Liver (tissue), 9 donors: ENCODE data around the gene UPK3BL1. TPM values are rescaled to one million over a fixed set of nuclear protein-coding genes. Genes with fewer than 3 reads are reported as not detected.
"Not testable (repeated sequence)": the region's sequence is repeated elsewhere in the genome, so short reads cannot be mapped to it uniquely, and the experiment has no call there.

Experiments used
- DNase-seq: peaks from one replicate; pipeline ENCODE4 v3.0.0-alpha.2; 2017; ENCODE audit warnings: low spot score
- H3K27ac ChIP-seq, 2 donors: one replicate each; pipeline ENCODE4 v1.7.0; 2013; ENCODE audit warnings: inconsistent platforms in 2 of 2, low read length in 2 of 2, control low read depth in 1 of 2, low read depth in 1 of 2, mild to moderate bottlenecking in 1 of 2
- H3K27me3 ChIP-seq, 4 donors: one replicate each; pipeline versions ENCODE4 v1.6.1 to v1.7.0; 2013; ENCODE audit warnings: low read length in 3 of 4, inconsistent platforms in 1 of 4, mild to moderate bottlenecking in 1 of 4, moderate library complexity in 1 of 4; ENCODE audit not compliant: control insufficient read depth in 4 of 4, insufficient read depth in 4 of 4
- H3K36me3 ChIP-seq, 4 donors: one replicate each; pipeline versions ENCODE4 v1.6.1 to v1.7.0; 2013; ENCODE audit warnings: low read length in 3 of 4, mild to moderate bottlenecking in 3 of 4, low read depth in 1 of 4, moderate library complexity in 1 of 4; ENCODE audit not compliant: control insufficient read depth in 4 of 4, insufficient read depth in 3 of 4
- H3K4me1 ChIP-seq, 4 donors: one replicate each; pipeline versions ENCODE4 v1.6.1 to v1.7.0; 2013; ENCODE audit warnings: low read length in 3 of 4, mild to moderate bottlenecking in 3 of 4, moderate library complexity in 1 of 4; ENCODE audit not compliant: control insufficient read depth in 4 of 4, insufficient read depth in 4 of 4
- H3K4me3 ChIP-seq, 3 donors: one replicate each; pipeline versions ENCODE4 v1.6.1 to v1.7.0; 2013; ENCODE audit warnings: low read length in 3 of 3, control low read depth in 1 of 3, low read depth in 1 of 3, mild to moderate bottlenecking in 1 of 3
- H3K9ac ChIP-seq, 2 donors: one replicate each; pipeline ENCODE4 v1.7.0; 2013; ENCODE audit warnings: low read length in 2 of 2, mild to moderate bottlenecking in 2 of 2, moderate library complexity in 2 of 2, control low read depth in 1 of 2, low read depth in 1 of 2
- H3K9me3 ChIP-seq, 4 donors: one replicate each; pipeline versions ENCODE4 v1.6.1 to v1.7.0; 2013; ENCODE audit warnings: low read length in 3 of 4; ENCODE audit not compliant: control insufficient read depth in 4 of 4
- GABPA ChIP-seq, 2 donors: IDR thresholded peaks in 1 of 2; conservative IDR thresholded peaks in 1 of 2; 2 replicates each; pipeline ENCODE4 v1.6.1; 2016; ENCODE audit warnings: antibody characterized with exemption in 2 of 2, mild to moderate bottlenecking in 1 of 2, moderate library complexity in 1 of 2
- WGBS: extraction: QIAGEN DNeasy Blood & Tissue Kit; methylation state at CpG from one replicate; pipeline ENCODE4 v1.1.7; 2013; 5-methylcytosine and 5-hydroxymethylcytosine counted together
- polyA plus RNA-seq, 2 donors: library from polyadenylated mRNA; stranded (reverse) in 1 of 2; unstranded in 1 of 2; fragments of 200-250 nt in 1 of 2; fragments of >200 nt in 1 of 2; fragmentation: Nextera tagmentation in 1 of 2; extraction: Ambion mirVana in 1 of 2; gene quantifications; one replicate each; pipeline versions ENCODE4 v1.2.1 to v1.2.3, GENCODE V29; 2013 to 2015
- total RNA-seq, 2 donors: library from RNA; depleted of rRNA; stranded (reverse); fragments of >200 nt; gene quantifications; one replicate each; pipeline ENCODE4 v1.2.3, GENCODE V29; 2014
- donor health status: healthy.
- donor health status: healthy.
- donor health status: healthy.
- donor health status: healthy.
- donor health status: healthy.

UPK3BL1 gene
- total and polyA plus RNA-seq, 4 donors = 4.0 to 19.9 (median 7.7) TPM

GRCh38 chr7:102671956-102672307, 29.3 kb upstream of the UPK3BL1 start:
- no CpG with 5 or more reads among the region's 9 CpGs for WGBS
- H3K4me3 ChIP-seq, DNase-seq, H3K4me1 ChIP-seq, H3K9ac ChIP-seq, H3K9me3 ChIP-seq, H3K27ac ChIP-seq, H3K36me3 ChIP-seq, H3K27me3 ChIP-seq: not testable (repeated sequence)

GRCh38 chr7:102671166-102671955, 28.8 kb upstream of the UPK3BL1 start, which contains the start of gene POLR2J2:
POLR2J2 (minus strand) TSS chr7:102671663; CDS start chr7:102671601, 62 bp downstream.
- not testable (repeated sequence) for H3K9me3 ChIP-seq, H3K4me1 ChIP-seq, DNase-seq, H3K36me3 ChIP-seq, H3K9ac ChIP-seq, H3K27ac ChIP-seq, H3K27me3 ChIP-seq
- peak within 1 kb of the TSS in 1 of 3 donors; percentile 25 for H3K4me3 ChIP-seq
- TF ChIP-seq GABPA (IDR thresholded peaks at IDR 0.05 in 1 of 2, conservative IDR thresholded peaks at IDR 0.05 in 1 of 2) = peak in 1 of 2 donors; percentile 13
- WGBS = 1% methylated on average over 35 of the region's 63 CpGs

DNA sequence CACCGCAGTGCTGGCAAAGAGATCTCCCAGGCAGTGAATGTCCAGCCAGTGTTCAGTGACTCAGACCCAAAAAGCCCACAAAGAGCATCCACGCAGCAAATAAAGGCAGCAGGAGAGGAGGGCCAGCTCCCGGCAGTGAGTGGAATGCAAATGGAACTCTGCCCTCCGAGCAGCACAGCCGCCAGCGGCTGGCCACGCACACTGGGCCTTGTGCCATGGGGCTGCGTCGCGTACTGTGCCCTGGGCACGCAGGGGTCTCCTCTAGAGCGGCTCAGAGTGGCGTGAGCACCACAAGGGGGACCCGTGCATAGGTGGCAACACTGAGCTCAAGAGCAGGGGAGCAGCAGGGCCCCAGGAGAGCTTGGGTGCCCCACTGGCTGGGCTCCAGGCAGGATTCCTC, 24.9 kb upstream of the UPK3BL1 start:
- not testable (repeated sequence) for H3K27ac ChIP-seq, H3K27me3 ChIP-seq, DNase-seq, H3K4me1 ChIP-seq, H3K4me3 ChIP-seq, H3K9me3 ChIP-seq, H3K9ac ChIP-seq, H3K36me3 ChIP-seq
- WGBS = 71% methylated on average over 7 of the region's 14 CpGs

DNA sequence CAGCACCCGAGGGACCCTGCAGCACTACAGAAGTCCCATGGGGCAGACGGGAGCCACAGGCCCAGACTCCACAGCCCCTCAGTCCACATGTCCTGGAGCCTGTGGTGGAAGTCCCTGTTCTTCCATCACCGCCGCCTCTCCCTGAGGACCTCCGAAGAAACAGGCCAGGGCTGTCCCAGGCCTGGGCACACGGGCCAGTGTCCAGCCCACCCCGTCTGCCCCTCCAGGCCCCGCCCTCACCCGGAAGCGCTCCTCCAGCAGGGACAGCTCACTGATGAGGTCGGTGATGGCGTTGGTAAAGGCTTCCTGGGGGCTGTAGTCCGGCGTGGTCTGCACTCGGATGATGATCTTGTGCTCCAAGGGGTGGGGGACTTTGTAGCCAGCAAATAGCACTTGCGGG, 24.3 kb upstream of the UPK3BL1 start:
- H3K4me1 ChIP-seq, H3K4me3 ChIP-seq, H3K27me3 ChIP-seq, H3K36me3 ChIP-seq, H3K9me3 ChIP-seq, DNase-seq, H3K27ac ChIP-seq, H3K9ac ChIP-seq: not testable (repeated sequence)
- no CpG with 5 or more reads among the region's 16 CpGs for WGBS

DNA sequence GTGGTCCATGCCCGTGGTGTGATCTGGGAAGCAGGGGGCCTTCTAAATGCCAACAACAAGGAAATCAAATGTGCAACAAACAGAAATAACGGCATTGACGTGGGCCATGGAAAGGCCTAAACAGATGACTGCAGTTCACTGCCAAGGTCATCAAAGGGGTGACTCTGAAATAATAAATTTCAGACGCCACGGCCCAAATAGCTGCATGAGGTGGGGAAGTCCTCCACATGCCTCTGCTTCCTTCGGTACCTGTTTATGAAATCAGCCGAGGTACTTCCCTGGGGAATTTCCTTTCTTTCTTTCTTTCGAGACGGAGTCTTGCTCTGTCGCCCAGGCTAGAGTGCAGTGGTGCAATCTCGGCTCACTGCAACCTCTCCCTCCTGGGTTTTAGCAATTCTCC, 22.2 kb upstream of the UPK3BL1 start:
- not testable (repeated sequence) for H3K9ac ChIP-seq, DNase-seq
- WGBS = 95% methylated on average over 7 of the region's 11 CpGs

GRCh38 chr7:102649924-102650323, 7.3 kb upstream of the UPK3BL1 start, which contains the start of gene SPDYE2B:
SPDYE2B (plus strand) TSS chr7:102650319; CDS start chr7:102652349, 2,030 bp downstream.
- not testable (repeated sequence) for H3K4me1 ChIP-seq, H3K27me3 ChIP-seq, H3K4me3 ChIP-seq, H3K9me3 ChIP-seq, H3K27ac ChIP-seq, DNase-seq, H3K36me3 ChIP-seq, H3K9ac ChIP-seq
- no CpG with 5 or more reads among the region's 4 CpGs for WGBS

More for the DNA sequence above, 22.2 kb upstream of the UPK3BL1 start:
- not testable (repeated sequence) for H3K27ac ChIP-seq, H3K27me3 ChIP-seq, H3K36me3 ChIP-seq, H3K4me3 ChIP-seq, H3K4me1 ChIP-seq, H3K9me3 ChIP-seq

DNA sequence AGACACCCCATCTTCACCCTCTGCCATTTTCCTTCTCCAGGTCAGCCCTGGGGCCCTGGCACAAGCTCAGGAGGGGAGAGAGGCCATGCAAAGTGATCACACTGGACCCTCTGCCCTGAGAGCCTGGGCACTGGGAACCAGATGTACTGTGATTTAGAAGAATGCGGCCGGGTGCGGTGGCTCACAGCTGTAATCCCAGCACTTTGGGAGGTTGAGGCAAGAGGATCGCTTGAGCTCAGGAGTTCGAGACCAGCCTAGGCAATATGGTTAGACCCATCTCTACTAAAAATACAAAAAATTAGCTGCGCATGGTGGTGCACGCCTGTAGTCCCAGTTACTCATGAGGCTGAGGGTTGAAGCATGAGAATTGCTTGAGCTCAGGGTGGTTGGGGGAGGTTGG, 5.2 kb upstream of the UPK3BL1 start:
- H3K9me3 ChIP-seq, H3K36me3 ChIP-seq, H3K27me3 ChIP-seq, H3K27ac ChIP-seq, DNase-seq, H3K4me3 ChIP-seq, H3K4me1 ChIP-seq, H3K9ac ChIP-seq: not testable (repeated sequence)
- WGBS = 98% methylated on average over 5 of the region's 7 CpGs

GRCh38 chr7:102643404-102643803, 813 bp upstream of the UPK3BL1 start:
- no CpG with 5 or more reads among the region's 1 CpG for WGBS
- not testable (repeated sequence) for H3K27me3 ChIP-seq, H3K9me3 ChIP-seq, H3K9ac ChIP-seq, H3K36me3 ChIP-seq, H3K27ac ChIP-seq, H3K4me1 ChIP-seq, DNase-seq, H3K4me3 ChIP-seq
